Superior temporal gyrus (tissue), 1 donor: ENCODE results near the gene MRC2.
"Not testable (repeated sequence)": the region's sequence is repeated elsewhere in the genome, so short reads cannot be mapped to it uniquely, and the experiment has no call there.

ENCODE experiments used
- DNase-seq: peaks from one replicate; pipeline ENCODE4 v3.0.0-alpha.2; 2016; ENCODE audit errors: extremely low spot score

Gene MRC2, protein sequence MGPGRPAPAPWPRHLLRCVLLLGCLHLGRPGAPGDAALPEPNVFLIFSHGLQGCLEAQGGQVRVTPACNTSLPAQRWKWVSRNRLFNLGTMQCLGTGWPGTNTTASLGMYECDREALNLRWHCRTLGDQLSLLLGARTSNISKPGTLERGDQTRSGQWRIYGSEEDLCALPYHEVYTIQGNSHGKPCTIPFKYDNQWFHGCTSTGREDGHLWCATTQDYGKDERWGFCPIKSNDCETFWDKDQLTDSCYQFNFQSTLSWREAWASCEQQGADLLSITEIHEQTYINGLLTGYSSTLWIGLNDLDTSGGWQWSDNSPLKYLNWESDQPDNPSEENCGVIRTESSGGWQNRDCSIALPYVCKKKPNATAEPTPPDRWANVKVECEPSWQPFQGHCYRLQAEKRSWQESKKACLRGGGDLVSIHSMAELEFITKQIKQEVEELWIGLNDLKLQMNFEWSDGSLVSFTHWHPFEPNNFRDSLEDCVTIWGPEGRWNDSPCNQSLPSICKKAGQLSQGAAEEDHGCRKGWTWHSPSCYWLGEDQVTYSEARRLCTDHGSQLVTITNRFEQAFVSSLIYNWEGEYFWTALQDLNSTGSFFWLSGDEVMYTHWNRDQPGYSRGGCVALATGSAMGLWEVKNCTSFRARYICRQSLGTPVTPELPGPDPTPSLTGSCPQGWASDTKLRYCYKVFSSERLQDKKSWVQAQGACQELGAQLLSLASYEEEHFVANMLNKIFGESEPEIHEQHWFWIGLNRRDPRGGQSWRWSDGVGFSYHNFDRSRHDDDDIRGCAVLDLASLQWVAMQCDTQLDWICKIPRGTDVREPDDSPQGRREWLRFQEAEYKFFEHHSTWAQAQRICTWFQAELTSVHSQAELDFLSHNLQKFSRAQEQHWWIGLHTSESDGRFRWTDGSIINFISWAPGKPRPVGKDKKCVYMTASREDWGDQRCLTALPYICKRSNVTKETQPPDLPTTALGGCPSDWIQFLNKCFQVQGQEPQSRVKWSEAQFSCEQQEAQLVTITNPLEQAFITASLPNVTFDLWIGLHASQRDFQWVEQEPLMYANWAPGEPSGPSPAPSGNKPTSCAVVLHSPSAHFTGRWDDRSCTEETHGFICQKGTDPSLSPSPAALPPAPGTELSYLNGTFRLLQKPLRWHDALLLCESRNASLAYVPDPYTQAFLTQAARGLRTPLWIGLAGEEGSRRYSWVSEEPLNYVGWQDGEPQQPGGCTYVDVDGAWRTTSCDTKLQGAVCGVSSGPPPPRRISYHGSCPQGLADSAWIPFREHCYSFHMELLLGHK (N-terminal part only)

DNA sequence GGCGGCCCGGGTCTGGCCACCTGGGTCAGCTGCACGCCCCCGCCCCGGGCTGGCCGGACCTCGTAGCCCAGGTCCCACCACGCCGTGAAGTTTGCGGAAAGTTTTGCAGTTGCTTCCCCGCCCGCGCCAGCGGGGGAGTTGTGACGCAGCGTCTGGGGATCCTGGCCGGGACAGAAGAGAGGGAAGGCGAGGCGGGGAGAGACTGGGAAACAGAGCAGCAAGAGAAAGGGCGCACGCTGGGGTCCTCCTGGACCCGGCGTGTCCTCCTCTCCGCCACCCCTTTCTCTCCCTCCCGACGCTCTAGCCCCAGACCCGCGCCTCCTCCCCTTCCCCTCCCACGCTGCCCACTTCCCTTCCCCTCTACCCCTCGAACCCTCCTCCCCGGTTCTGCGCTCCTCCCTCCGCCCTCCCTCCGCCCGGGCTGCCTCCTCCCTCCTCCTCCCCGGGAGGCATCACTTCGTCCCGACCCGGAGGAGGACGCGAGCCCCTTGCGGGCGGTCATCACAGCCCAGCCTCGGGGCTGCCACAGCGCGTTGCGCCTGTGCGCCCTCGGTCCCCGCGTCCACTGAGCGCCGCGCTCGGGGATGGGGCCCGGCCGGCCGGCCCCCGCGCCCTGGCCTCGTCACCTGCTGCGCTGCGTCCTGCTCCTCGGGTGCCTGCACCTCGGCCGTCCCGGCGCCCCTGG lies at the start of gene MRC2:
Gene MRC2, plus strand, starts transcription at position 452 of the 685 bp plus-strand sequence. Its CDS starts 133 bp downstream, at position 585.
- no peak for DNase-seq

DNA sequence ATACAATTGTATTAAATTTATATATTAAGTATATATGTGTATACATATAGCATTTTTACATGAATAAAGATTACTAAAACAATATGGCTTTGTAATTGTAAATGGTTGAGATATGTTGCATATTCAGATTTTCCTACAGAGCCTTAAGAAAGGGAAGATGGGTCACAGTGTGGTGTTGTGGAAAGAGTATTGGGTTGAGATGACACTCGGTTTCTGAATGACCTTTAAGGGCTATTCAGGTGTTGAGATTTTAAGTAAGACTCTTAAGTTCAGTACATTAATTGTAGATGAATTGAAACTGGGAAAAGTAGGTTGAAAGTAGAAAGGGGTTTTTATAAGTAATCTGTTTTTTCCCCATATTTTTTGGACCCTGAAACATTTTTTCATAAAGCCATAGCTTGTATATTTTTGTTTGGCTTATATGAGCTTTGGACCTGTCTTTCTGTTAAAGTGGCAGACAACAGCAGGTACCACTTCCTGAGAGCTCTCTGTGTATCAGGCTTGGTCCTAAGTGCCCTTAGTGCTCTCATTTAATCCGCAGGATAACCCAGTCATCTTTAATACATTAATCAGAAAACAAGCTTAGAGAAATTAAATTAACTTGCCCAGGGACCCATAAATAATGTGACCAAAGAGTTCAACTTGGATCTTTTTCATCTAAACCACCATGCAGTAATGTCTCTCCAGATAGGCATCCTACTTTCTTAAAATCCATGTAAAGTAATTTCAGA lies 48.5 kb upstream of the MRC2 start:
- DNase-seq, result no peak

DNA sequence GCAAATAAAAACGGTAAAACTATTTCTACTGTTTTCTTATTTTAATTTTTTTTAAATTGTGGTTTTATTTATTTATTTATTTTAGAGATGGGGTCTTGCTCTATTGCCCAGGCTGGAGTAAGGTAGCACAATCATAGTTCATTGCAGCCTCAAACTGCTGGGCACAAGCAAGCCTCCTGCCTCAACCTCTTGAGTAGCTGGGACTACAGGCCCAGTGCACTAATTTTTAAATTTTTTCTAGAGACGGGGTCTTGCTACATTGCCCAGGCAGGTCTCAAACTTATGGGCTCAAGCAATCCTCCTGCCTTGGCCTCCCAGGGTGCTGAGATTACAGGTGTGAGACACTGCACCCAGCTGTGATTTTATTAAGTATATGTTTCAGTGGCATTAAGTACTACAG lies 46.5 kb upstream of the MRC2 start:
- no peak for DNase-seq

DNA sequence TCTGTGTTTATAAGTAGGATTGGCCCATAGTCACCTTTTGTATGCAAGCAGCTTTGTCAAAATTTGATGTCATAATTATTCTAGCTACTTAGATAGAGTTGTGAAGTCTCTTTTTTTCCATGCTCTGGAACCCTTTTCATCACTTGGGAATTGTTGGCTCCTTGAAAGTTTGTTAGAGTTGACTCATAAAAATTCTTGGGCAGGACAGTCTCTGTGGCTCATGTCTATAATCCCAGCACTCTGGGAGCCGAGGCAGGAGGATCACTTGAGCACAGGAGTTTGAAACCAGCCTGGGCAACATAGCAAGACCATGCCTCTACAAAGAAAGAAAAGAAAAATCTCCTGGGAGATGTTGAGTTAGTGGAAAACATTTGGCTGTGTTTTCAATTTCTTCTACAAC lies 45.7 kb upstream of the MRC2 start:
- no peak for DNase-seq

DNA sequence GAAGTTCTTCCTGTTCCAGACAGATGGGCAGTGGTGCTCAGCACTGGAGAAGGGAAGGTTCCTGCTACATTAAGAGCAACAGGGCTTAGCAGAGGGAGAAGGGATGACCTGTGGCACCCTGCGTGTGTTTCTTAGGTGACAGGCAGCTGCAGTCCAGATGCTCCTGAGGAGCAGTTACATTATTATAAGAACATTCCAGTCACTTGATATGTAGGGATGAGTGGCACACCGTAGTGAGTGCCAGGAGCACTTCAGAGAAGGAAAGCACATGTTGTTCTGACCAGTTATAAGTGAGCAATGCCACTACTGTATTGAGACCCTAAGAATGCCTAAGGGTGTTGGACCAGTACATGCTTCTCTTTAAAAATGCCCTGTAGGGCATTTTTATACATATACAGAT lies 39.9 kb upstream of the MRC2 start:
- DNase-seq, result no peak

DNA sequence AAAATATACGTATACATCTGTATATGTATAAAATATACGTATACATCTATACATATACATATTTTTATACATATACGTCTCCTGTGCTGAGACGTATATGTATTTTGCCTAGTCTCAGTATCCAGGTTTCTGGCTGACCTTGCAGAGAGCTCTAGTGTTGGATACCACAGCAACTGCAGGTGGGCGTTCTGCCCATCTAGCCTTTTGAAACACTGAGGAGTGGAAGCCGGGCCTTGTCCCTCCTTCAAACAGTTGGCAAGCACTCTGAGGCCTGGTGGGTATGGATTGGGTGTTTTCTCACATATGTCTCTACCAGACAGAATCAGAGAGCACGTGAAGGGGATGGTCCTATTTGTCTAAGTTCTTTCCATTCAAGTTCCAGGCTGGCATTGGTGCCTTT lies 39.4 kb upstream of the MRC2 start:
- DNase-seq, result no peak

DNA sequence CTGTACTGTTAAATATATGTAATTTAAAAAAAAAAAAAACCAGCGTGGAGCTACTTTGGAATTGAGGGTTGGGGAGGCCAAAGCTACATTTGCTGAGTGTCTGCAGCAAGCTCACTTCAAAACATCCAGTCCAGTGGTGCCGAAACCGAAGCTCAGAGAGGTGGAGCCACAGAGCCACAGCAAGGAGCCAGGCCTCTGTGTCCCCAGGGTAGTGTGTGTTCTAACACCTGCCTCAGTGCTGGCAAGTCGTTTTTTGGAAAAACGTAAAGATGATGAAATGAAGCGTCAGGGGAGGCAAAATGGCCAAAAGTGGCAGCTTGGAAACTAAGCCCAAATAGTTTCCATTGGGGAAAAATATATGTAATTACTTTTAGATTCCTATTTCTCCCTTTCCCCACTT lies 36.1 kb upstream of the MRC2 start:
- no peak for DNase-seq

DNA sequence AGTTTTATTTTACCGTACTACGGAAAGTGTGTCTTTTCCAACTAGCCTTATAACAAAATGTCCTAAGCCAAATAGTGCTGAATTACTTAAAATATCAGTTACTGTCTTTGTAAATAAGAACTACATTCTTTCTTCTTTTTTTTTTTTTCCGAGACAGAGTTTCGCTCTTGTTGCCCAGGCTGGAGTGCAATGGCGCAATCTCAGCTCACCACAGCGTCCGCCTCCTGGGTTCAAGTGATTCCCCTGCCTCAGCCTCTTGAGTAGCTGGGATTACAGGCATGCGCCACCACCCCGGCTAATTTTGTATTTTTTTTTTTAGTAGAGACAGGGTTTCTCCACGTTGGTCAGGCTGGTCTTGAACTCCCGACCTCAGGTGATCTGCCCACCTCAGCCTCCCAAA lies 35.6 kb upstream of the MRC2 start:
- DNase-seq, result not testable (repeated sequence)

DNA sequence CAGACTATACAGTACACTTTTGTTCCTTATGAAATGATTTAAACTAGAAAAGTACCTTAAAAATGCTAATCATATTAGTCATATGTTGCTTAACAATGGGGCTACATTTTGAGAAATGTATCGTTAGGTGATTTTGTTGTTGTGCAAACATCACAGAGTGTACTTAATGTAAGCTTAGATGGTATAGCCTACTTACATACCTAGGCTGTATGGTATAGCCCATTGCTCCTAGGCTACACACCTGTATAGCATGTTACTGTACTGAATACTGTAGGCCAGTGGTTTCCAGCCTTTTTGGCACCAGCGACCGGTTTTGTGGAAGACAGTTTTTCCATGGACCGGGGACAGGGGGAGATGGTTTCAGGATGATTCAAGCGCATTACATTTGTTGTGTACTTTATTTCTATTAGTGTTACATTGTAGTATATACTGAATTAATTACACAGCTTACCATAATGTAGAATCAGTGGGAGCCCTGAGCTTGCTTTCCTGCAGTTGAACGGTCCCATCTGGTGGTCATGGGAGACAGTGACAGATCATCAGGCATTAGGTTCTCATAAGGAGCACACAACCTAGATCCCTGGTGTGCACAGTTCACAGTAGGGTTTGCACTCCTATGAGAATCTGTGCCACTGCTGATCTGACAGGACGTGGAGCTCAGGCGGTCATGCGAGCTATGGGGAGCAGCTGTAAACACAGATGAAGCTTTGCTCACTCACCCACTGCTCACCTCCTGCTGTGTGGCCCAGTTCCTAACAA lies 35.0 kb upstream of the MRC2 start:
- no peak for DNase-seq

DNA sequence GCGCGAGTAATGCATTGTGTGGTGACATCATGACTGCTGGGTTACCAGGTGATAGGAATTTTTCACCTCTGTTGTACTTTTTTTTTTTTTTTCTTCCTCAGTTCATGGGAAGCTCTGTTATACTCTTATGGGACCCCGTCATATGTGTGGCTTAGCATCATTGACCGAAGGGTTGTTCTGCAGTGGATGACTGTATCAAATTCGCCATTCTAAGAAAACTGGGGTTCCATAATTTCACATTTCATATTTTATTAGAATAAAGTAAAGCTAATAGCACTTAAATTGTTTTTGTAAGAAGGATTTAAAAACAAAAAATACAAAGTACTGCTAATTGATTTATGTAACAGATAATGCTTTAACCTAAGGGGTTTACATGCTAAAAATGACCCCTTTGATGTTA lies 32.0 kb upstream of the MRC2 start:
- no peak for DNase-seq

DNA sequence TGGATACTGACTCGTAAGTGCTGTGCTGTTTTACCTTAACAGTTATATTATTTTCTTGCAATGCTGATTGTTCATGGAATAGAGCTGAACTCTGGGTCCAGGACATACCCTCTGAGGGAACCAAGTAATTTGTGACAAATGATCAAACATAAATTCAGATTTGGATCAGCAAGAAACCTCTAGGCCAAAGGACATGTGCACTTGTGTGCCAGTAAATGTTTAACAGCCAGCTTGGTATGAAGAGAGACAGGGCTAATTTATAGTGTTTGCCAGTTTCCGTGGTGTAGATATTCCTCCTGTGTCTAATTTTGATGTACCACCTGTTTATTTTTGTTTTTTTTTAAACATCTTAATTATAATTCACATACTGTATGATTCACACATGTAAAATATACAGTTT lies 30.8 kb upstream of the MRC2 start:
- no peak for DNase-seq

DNA sequence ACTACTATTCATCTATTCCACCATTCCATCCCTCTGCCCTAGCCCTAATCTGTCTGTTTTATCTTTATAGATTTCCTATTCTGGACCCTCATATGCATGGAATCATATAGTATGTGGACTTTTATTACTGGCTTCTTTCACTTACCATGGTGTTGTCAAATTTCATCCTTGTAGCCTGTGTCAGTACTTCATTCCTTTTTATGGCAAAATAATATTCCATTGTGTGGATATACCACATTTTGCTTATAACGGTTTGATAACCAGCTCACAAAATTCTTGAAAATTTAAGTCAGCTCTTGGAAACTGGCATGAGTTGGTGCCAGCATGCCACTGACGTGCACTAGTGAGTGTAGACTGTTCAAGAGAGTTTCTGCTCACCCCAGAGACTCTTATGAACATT lies 30.3 kb upstream of the MRC2 start:
- DNase-seq, result no peak

DNA sequence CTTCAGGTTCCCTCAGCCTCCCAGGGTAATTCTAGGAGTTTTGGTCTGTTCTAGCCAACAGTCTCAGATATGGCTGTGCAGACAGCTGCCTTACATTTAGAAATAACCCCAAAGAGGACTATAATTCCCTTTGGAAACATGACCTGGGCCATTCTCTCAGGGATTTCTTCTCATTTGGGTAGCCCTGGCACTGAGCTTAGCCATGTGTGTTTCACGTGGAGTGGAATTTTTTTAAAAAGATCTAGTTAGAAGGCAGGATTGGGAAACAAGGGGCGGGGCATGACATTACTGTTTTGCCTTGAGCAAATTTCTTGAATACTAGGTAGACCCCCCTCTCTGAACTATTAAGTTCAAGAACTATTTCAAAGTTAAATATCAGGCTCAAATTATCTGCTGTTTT lies 29.6 kb upstream of the MRC2 start:
- DNase-seq, result no peak

DNA sequence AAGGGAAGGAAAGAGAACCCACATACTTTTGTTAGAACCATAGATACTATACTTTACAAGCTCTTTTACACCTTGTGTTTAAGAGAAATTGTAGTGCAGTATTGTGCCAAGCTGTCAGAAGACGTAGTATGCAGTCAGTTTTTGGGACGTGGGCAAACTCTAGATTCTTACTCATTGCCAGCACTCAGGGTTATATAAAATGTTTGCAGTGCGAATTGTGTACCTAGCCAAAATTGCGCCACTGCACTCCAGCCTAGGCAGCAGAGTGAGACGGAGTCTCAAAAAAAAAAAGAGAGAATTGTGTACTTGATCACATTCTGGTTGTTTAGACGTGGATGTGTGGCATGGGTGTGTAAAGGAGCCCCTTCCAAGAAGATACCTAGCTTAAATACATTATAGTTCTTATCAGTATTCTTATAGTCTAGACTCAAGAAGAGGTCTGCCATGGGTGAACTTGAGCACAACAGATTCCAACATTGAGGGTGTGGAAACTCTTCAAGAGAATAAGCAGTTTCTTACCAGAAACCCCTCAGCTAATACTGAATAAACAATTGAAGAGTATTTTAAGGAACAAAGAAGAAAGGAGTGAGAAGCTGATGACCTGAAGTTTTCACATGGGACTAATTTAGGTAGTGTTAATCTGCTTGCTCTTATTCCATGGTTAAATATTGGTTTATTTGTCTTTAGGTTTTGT lies 27.4 kb upstream of the MRC2 start:
- no peak for DNase-seq

DNA sequence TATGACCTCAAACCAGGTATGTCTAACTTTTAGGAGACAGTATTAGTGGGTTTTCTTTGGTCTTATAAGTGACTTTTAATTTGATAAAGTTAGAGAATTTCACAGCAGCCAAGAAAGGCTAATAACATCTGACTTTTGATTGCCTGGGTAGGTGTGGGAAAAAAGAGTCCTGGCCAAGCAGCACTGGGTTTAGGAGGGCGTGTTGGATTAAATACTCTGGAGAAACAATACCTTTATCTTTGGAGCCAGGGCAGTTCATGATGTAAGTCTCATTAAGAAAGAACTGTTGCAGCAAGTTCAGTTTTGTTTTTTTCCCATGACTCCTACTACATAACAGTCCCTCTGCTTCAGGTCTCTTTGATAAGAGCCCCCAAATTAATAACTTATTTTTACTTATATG lies 26.7 kb upstream of the MRC2 start:
- no peak for DNase-seq

DNA sequence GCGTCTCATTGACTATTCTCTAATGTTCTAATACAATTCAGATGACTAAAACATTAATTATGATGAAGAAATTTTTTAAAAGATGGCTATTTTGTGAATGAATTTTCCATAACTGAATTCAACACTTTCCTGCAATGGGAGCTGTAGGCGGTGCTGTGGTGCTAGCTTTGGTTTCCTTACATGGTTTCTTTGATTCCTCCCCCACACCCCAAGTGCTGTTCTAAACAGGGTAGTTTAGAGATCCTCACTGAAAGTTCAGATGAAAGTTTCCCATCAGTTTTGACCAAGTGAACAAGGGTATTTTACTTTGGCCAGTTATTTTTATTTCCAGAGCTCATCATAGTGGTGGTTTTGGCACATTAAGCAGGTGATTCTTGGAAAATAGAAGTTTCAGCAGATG lies 26.0 kb upstream of the MRC2 start:
- DNase-seq, result peak; percentile 27

DNA sequence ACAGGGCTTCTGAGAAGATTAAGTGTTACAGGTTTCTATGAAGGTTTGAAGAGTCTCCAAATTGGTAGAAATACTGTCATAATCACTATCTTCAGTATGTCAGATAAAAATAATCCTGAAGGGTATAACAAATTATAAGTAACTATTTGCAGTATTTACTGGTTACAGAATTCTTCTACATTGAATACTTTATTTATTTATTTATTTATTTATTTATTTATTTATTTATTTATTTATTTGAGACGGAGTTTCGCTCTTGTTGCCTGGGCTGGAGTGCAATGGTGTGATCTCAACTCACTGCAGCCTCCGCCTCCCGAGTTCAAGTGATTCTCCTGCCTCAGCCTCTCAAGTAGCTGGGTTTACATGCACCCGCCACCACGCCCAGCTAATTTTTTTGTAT lies 23.7 kb upstream of the MRC2 start:
- not testable (repeated sequence) for DNase-seq

DNA sequence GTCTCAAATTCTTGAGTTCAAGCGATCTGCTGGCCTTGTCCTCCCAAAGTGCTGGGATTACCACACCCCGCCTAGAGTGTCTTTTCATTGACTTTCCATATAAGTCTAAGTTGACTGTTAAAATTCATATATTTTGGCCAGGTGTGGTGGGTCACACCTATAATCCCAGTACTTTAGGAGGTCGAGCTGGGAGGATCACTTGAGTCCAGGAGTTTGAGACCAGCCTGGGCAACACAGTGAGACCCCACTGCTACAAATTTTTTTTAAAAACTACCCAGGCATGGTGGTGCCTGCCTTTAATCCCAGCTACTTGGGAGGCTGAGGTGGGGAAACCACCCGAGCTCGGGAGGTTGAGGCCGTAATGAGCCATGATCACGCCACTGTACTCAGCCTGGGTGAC lies 21.9 kb upstream of the MRC2 start:
- no peak for DNase-seq

DNA sequence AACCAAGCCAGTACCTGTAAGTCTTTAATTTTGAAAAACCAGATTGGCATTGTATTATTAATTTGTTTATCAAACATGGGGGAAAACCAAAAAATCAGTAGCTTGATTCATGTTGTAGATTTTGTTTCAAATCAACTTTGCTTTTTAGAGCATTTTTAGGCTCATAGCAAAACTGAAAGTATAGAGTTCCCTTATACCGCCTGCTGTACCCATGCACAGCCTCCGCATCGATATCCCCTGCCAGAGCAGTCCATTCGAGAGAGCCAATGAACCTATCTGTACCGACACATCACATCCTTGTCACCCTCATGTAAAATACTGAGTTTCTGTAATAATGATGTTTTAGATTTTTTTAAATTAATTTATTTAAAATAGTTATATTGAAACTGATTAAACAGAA lies 16.2 kb upstream of the MRC2 start:
- no peak for DNase-seq

DNA sequence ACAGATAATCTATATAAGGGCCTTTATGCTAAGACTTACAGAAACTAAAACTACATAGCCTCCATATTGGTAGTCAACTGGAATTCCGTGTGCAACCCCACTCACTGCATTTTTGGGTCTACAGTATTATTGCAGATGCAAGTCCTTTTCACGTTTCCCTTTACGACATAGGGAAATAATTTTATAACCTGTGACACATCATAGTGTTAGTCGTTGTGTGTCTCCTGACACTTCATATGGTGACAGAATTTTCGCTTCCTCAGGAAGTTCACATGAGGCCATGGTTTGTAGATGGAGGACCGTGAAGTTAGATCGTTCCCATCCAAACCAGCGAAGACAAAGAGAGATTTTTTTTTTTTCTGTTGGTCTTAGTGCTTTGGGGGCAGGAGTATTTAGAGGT lies 15.7 kb upstream of the MRC2 start:
- DNase-seq, result no peak
